ENCODE results near the gene EBP. TPM values are rescaled to one million over a fixed set of nuclear protein-coding genes. Genes with fewer than 3 reads are reported as not detected.

EBP gene
- total and polyA plus RNA-seq, 2 of the 8 experiments (the other 6 are each of a cell fraction or from before 2014, with no cell fraction given) = 143 to 286 TPM

DNA sequence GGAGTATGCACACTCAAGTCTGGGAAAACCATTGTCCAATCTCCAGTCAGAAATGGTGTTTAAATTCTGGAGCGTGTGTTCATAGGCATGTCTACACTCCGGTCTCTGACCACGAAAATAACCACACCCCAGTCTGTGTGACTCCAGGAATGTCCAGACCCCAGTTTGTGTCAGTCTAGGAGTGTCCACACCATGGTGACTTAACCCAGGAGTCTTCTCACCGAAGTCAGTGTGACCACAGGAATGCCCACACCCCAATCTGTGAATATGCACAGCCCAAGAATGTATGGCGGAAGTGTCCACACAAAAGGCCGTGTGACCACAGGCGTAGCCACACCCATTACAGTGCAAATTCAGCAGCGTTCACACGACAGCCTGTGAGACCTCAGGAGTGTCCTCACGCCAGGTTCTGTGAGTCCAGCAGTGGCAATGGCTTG, 34.2 kb upstream of the EBP start (continued):
- no peak for TF ChIP-seq CBX5 (IDR thresholded peaks at IDR 0.05; ENCODE audit: low read depth, low read length)
- no peak for TF ChIP-seq SP1 (IDR thresholded peaks at IDR 0.05; ENCODE audit: low read depth, low read length)
- TF ChIP-seq TAF1 (IDR thresholded peaks at IDR 0.05; ENCODE audit: low read depth, low read length) = no peak
- no peak for TF ChIP-seq TEAD4 (IDR thresholded peaks at IDR 0.05; ENCODE audit: low read depth, low read length)
- TF ChIP-seq CHD1 (IDR thresholded peaks at IDR 0.05; ENCODE audit: low read depth, low read length) = no peak
